Heart right ventricle (tissue), 16 donors: ENCODE measurements around the gene TCL1B. TPM values are rescaled to one million over a fixed set of nuclear protein-coding genes. Genes with fewer than 3 reads are reported as not detected.

Experiments used
- ATAC-seq, 8 donors: fragments of 200-7000 bp; cut with Tn5 transposase; one replicate each; pipeline ENCODE4 v1.9.1; 2020; ENCODE audit warnings: mild to moderate bottlenecking in 8 of 8, moderate library complexity in 8 of 8, moderate number of reproducible peaks in 1 of 8
- DNase-seq, 2 donors: peaks; one replicate each; pipeline ENCODE4 v3.0.0-alpha.2; 2020
- H3K27ac ChIP-seq, 10 donors: fragments of 200-600 bp; sonication (generic) in 2 of 10; one replicate each; pipeline versions ENCODE4 v1.5.0 to v1.8.0; 2020 to 2022; ENCODE audit warnings: mild to moderate bottlenecking in 3 of 10
- H3K27me3 ChIP-seq, 7 donors: fragments of 200-600 bp; one replicate each; pipeline ENCODE4 v1.8.0; 2021 to 2022; ENCODE audit warnings: mild to moderate bottlenecking in 2 of 7
- H3K36me3 ChIP-seq, 9 donors: fragments of 200-600 bp; sonication (generic) in 1 of 9; one replicate each; pipeline versions ENCODE4 v1.5.0 to v1.8.0; 2020 to 2022; ENCODE audit warnings: mild to moderate bottlenecking in 2 of 9
- H3K4me1 ChIP-seq, 9 donors: fragments of 200-600 bp; sonication (generic) in 1 of 9; one replicate each; pipeline versions ENCODE4 v1.5.0 to v1.8.0; 2020 to 2022; ENCODE audit warnings: mild to moderate bottlenecking in 4 of 9
- H3K4me3 ChIP-seq, 10 donors: fragments of 200-600 bp; sonication (generic) in 2 of 10; one replicate each; pipeline versions ENCODE4 v1.5.0 to v1.8.0; 2020 to 2022; ENCODE audit warnings: mild to moderate bottlenecking in 7 of 10, moderate library complexity in 2 of 10
- H3K9me3 ChIP-seq, 11 donors: fragments of 200-600 bp in 10 of 11; sonication (generic) in 2 of 11; one replicate each; pipeline versions ENCODE4 v1.5.0 to v1.8.0; 2013 to 2022; ENCODE audit warnings: mild to moderate bottlenecking in 2 of 11, control low read depth in 1 of 11, moderate library complexity in 1 of 11
- WGBS, 2 donors: extraction: QIAGEN DNeasy Blood & Tissue Kit; methylation state at CpG; one replicate each; pipeline ENCODE4 v1.1.7; 2013; ENCODE audit warnings: inconsistent platforms in 1 of 2; 5-methylcytosine and 5-hydroxymethylcytosine counted together
- intact Hi-C, 10 donors: fragments of 100-400 bp; cut with DNase I; formaldehyde crosslinking; loops; one replicate each; pipeline versions ENCODE4 v1.11.1 to v1.14.2; 2022
- polyA plus RNA-seq, 2 donors: library from polyadenylated mRNA; stranded (reverse); fragments of 200-250 nt; gene quantifications; one replicate each; pipeline ENCODE4 v1.2.3, GENCODE V29; 2013
- total RNA-seq, 10 donors: library from RNA; stranded (reverse); fragmentation: NEBNext Ultra II Directional in 3 of 10; extraction: Animal tissue kit (Norgen Biotek cat#: 25700) in 3 of 10; gene quantifications; one replicate each; pipeline versions ENCODE4 v1.2.1 to v1.2.4, GENCODE V29; 2021 to 2023
- TF ChIP-seq, protein P1 (sequence below), 9 donors: fragments of 200-600 bp; sonication (generic) in 2 of 9; IDR thresholded peaks; one replicate each; pipeline versions ENCODE4 v1.5.0 to v1.8.0; 2021 to 2022; ENCODE audit warnings: antibody characterized with exemption in 9 of 9, mild to moderate bottlenecking in 5 of 9, moderate library complexity in 1 of 9
- donor health status: Arrhythmogenic right ventricular cardiomyopathy.
- donor health status: ischemic (EF 13 %, LVEDD 7.1; RV severe dilation, severe dysfunction).
- donor health status: healthy with polysubstance abuse.
- donor health status: DM: no; HTN: yes; CAD: no.
- donor health status: DM: no; HTN: no; CAD: no.
- donor health status: ischemic (EF 25% LVEDD 6.9; RV normal size, moderate dysfunction).
- donor health status: ischemic (EF 25% LVEDD 5.7; RV mildly dilated, moderate dysfunction).
- donor health status: healthy.
- donor health status: DM: yes; HTN: yes; CAD: no.
- donor health status: Ischemic cardiomyopathy.
- donor health status: ischemic (EF 35%, LVEDD 5.7; RV mildly dilated, moderate dysfunction).
- donor health status: nonischemic (EF 11% LVEDD 7.7; RV severe dilation, severe dysfunction).
- donor health status: DM: yes; HTN: yes; CAD: no.
- donor health status: PGD.
- donor health status: ischemic (EF 29% LVEDD 5.4; RV normal size, mild dysfunction).
- donor health status: nonischemic (EF 23%, LVEDD 6.1; RV moderate dilation, normal function).

The TCL1B gene
- total and polyA plus RNA-seq, 12 donors, result not detected

GRCh38 chr14:95701846-95702221 lies 15.6 kb downstream of the TCL1B start:
- Histone ChIP-seq H3K27ac (no peak overlapping the region), H3K36me3 (no peaks in the 10 kb centered on the region), H3K4me1 (no peaks in the 10 kb centered on the region), H3K27me3 (peaks cover 0 to 71% (median 50%) of the 10 kb centered on the region in 7 donors), H3K4me3 (no peak overlapping the region), H3K9me3 (no peaks in the 10 kb centered on the region)
- intact Hi-C loops, result no loop called here
- ATAC-seq (no peak), DNase-seq (no peak)
- TF ChIP-seq, protein P1, sequence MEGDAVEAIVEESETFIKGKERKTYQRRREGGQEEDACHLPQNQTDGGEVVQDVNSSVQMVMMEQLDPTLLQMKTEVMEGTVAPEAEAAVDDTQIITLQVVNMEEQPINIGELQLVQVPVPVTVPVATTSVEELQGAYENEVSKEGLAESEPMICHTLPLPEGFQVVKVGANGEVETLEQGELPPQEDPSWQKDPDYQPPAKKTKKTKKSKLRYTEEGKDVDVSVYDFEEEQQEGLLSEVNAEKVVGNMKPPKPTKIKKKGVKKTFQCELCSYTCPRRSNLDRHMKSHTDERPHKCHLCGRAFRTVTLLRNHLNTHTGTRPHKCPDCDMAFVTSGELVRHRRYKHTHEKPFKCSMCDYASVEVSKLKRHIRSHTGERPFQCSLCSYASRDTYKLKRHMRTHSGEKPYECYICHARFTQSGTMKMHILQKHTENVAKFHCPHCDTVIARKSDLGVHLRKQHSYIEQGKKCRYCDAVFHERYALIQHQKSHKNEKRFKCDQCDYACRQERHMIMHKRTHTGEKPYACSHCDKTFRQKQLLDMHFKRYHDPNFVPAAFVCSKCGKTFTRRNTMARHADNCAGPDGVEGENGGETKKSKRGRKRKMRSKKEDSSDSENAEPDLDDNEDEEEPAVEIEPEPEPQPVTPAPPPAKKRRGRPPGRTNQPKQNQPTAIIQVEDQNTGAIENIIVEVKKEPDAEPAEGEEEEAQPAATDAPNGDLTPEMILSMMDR (IDR thresholded peaks at IDR 0.05), result no peak
- WGBS, 2 donors, result 24 to 28% methylated on average over 4 of the region's 4 CpGs

GRCh38 chr14:95703341-95703740 lies 17.1 kb downstream of the TCL1B start:
- intact Hi-C loops, result no loop called here
- TF ChIP-seq, protein P1 (IDR thresholded peaks at IDR 0.05), result no peak
- Histone ChIP-seq H3K4me3 (no peak overlapping the region), H3K9me3 (no peaks in the 10 kb centered on the region), H3K36me3 (no peaks in the 10 kb centered on the region), H3K27ac (no peak overlapping the region), H3K27me3 (peaks cover 0 to 65% (median 43%) of the 10 kb centered on the region in 7 donors), H3K4me1 (no peaks in the 10 kb centered on the region)
- ATAC-seq (no peak), DNase-seq (no peak)
- 77 to 79% methylated on average over 3 of the region's 3 CpGs for WGBS, 2 donors

GRCh38 chr14:95703805-95704204 lies 17.6 kb downstream of the TCL1B start:
- Histone ChIP-seq H3K36me3 (no peaks in the 10 kb centered on the region), H3K27ac (no peak overlapping the region), H3K9me3 (no peaks in the 10 kb centered on the region), H3K4me1 (no peaks in the 10 kb centered on the region), H3K4me3 (no peak overlapping the region), H3K27me3 (peaks cover 0 to 61% (median 43%) of the 10 kb centered on the region in 7 donors)
- intact Hi-C loops, result no loop called here
- ATAC-seq, result no peak
- no peak for DNase-seq
- WGBS, 2 donors, result 57 to 62% methylated on average over 3 of the region's 3 CpGs
- TF ChIP-seq, protein P1 (IDR thresholded peaks at IDR 0.05), result no peak

DNA sequence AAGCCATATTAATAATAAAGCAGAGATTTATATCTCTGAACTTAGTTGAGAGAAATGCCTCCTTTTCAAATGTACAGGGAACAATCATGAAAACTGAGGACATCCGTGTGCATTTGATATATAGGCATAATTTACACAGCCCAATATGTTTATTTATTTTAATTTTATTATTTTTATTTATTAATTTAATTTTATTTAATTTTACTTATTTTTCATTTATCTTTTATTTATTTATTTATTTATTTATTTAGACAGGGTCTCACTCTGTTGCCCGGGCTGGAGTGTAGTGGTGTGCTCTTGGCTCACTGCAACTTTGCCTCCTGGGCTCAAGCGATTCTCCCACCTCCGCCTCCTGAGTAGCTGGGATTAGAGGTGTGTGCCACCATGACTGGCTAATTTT lies 19.3 kb downstream of the TCL1B start:
- ATAC-seq, result no peak
- H3K9me3 ChIP-seq, result no peaks in the 10 kb centered on the region
- no peak for DNase-seq
- TF ChIP-seq, protein P1 (IDR thresholded peaks at IDR 0.05), result no peak
- intact Hi-C loops, result no loop called here
- H3K27ac ChIP-seq, result no peak overlapping the region
- WGBS, 2 donors, result 90% methylated on average over 4 of the region's 4 CpGs
- no peaks in the 10 kb centered on the region for H3K36me3 ChIP-seq
- H3K4me1 ChIP-seq, result no peaks in the 10 kb centered on the region
- peaks cover 0 to 57% (median 39%) of the 10 kb centered on the region in 7 donors for H3K27me3 ChIP-seq
- no peak overlapping the region for H3K4me3 ChIP-seq
